ENCODE data around the gene EHF. TPM values are rescaled to one million over a fixed set of nuclear protein-coding genes. Genes with fewer than 3 reads are reported as not detected.

Gene EHF
- total and polyA plus RNA-seq, 2 of the 8 experiments (the other 6 are each of a cell fraction or from before 2014, with no cell fraction given) = not detected

- ChIA-PET POLR2A (ENCODE audit: partially characterized antibody) (interaction anchor here (1.0 kb wide), 1 partner anchor 12 kb away, joined by 3 read pairs; no protein-coding TSS in a partner anchor), CTCF (ENCODE audit: partially characterized antibody) (interaction anchor here (0.8 to 1.3 kb wide), 3 partner anchors 12 to 144 kb away, joined by 3 to 4 read pairs (median 3); no protein-coding TSS in a partner anchor)
- Histone ChIP-seq H3K79me1 (ENCODE audit: low read depth, low read length) (no peaks in the 10 kb centered on the region), H4K5ac (ENCODE audit: insufficient read length, low read depth, low read length) (no peak overlapping the region), H3K9ac (replicated peaks in 1 of 4; ENCODE audit: extremely low read depth in 1 of 4, low read depth in 3 of 4, low read length in 3 of 4) (no peak overlapping the region), H2AK5ac (ENCODE audit: low read depth, low read length) (no peak overlapping the region; the same call in 1 of the 2 replicates), H2BK20ac (ENCODE audit: low read length) (peak overlapping the region; percentile 55; the same call in 1 of the 2 replicates), H3K56ac (replicated peaks; ENCODE audit: insufficient read length, low read depth, low read length) (no peak overlapping the region), H3K4me3 (ENCODE audit: extremely low read depth in 1 of 4, insufficient read depth in 2 of 4, low read depth in 3 of 4, low read length in 4 of 4) (no peak overlapping the region), H3K4me2 (ENCODE audit: insufficient read depth in 1 of 2, low read depth in 2 of 2, low read length in 2 of 2) (no peak overlapping the region), H2BK120ac (replicated peaks; ENCODE audit: low read depth, low read length) (no peak overlapping the region), H3K79me2 (ENCODE audit: control insufficient read depth in 1 of 2, insufficient read depth in 2 of 2, low read length in 2 of 2) (no peaks in the 10 kb centered on the region), H3K18ac (ENCODE audit: extremely low read depth, low read length) (no peak overlapping the region), H4K8ac (ENCODE audit: extremely low read depth, insufficient read depth, low read length) (no peak overlapping the region), H3K27ac (ENCODE audit: low read depth, low read length) (no peak overlapping the region), H3K4ac (replicated peaks; ENCODE audit: insufficient read length, low read depth, low read length) (no peak overlapping the region), H2AFZ (ENCODE audit: low read length) (no peak overlapping the region), H3K27me3 (replicated peaks in 1 of 4; ENCODE audit: control insufficient read depth in 3 of 4, extremely low read depth in 1 of 4, insufficient read depth in 3 of 4, low read length in 3 of 4) (no peaks in the 10 kb centered on the region; a peak in 1 of 7 replicates), H3K23me2 (ENCODE audit: low read depth, low read length) (peaks cover 2% of the 10 kb centered on the region; the same call in 1 of the 2 replicates), H3K14ac (ENCODE audit: insufficient read length) (no peak overlapping the region), H3K36me3 (ENCODE audit: control insufficient read depth in 2 of 4, insufficient read depth in 4 of 4, low read length in 3 of 4) (no peaks in the 10 kb centered on the region), H4K20me1 (replicated peaks in 1 of 2; ENCODE audit: control insufficient read depth in 1 of 2, insufficient read depth in 2 of 2, low read length in 2 of 2) (no peaks in the 10 kb centered on the region), H3K4me1 (replicated peaks in 1 of 4; ENCODE audit: control insufficient read depth in 3 of 4, insufficient read depth in 4 of 4, low read length in 3 of 4) (peaks cover 0 to 21% (median 11%) of the 10 kb centered on the region in 4 experiments; a peak in 5 of 7 replicates), H4K91ac (replicated peaks; ENCODE audit: insufficient read length, low read length) (no peak overlapping the region), H3K9me3 (ENCODE audit: insufficient read depth in 2 of 2, low read depth in 1 of 2, low read length in 1 of 2) (no peaks in the 10 kb centered on the region), H3K23ac (ENCODE audit: insufficient read length) (no peak overlapping the region), H2BK15ac (ENCODE audit: low read length) (no peak overlapping the region), H2BK12ac (ENCODE audit: low read depth, low read length) (0 out of 2 replicates have a peak overlapping the region, but pooled peaks have one; percentile 40), H2BK5ac (ENCODE audit: low read depth, low read length) (no peak overlapping the region)
- WGBS, 2 experiments (ENCODE audit: extremely low coverage in 1 of 2, insufficient coverage in 1 of 2, insufficient read length in 1 of 2, insufficient replicate concordance in 2 of 2, low coverage in 1 of 2, low lambda C conversion rate in 2 of 2, missing lambda C conversion rate in 1 of 2) = 84% methylated on average over 5 of the region's 5 CpGs; no CpG with 5 or more reads in 1 of the 2 experiments
- peak; percentile 70; the same call in 1 of the 2 replicates for TF ChIP-seq KDM1A (IDR thresholded peaks at IDR 0.05; ENCODE audit: borderline replicate concordance, low read length)
- TF ChIP-seq POU5F1 (IDR thresholded peaks at IDR 0.05; ENCODE audit: low read depth, low read length) = no peak
- TF ChIP-seq ASH2L (IDR thresholded peaks at IDR 0.05; ENCODE audit: low read length) = no peak
- TF ChIP-seq SP2 (IDR thresholded peaks at IDR 0.05; ENCODE audit: low read length) = no peak
- FAIRE-seq (no peak), DNase-seq (ENCODE audit: low read depth in 1 of 2, low spot score in 2 of 2) (no peak)
These were observed 35.3 kb downstream of the EHF start for GRCh38 chr11:34656062-34656720.
